Right cardiac atrium (tissue), 5 donors: Measurements from ENCODE around the gene CLEC18B. TPM values are rescaled to one million over a fixed set of nuclear protein-coding genes. Genes with fewer than 3 reads are reported as not detected.
A peak's percentile ranks its signal among the peaks of the same experiment; 100 is the strongest.
"Not testable (repeated sequence)": the region's sequence is repeated elsewhere in the genome, so short reads cannot be mapped to it uniquely, and the experiment has no call there.

ENCODE experiments used
- ATAC-seq, 2 donors: fragments of 200-7000 bp; cut with Tn5 transposase; one replicate each; pipeline versions ENCODE4 v1.8.0 to v1.9.1; 2020; ENCODE audit warnings: moderate library complexity in 2 of 2, mild to moderate bottlenecking in 1 of 2
- DNase-seq, 3 donors: peaks; one replicate each; pipeline ENCODE4 v3.0.0-alpha.2; 2020
- H3K27ac ChIP-seq: one replicate; pipeline ENCODE4 v1.5.1; 2013; ENCODE audit warnings: mild to moderate bottlenecking, low read length, control low read depth, moderate library complexity
- H3K27me3 ChIP-seq: one replicate; pipeline ENCODE4 v1.6.1; 2013; ENCODE audit not compliant: control insufficient read depth, insufficient read depth
- H3K4me1 ChIP-seq: one replicate; pipeline ENCODE4 v1.6.1; 2013; ENCODE audit warnings: low read length; ENCODE audit not compliant: control insufficient read depth, insufficient read depth
- H3K4me3 ChIP-seq: one replicate; pipeline ENCODE4 v1.5.1; 2013; ENCODE audit warnings: low read length, control low read depth
- H3K9me3 ChIP-seq: one replicate; pipeline ENCODE4 v1.6.1; 2013; ENCODE audit warnings: low read length; ENCODE audit not compliant: control insufficient read depth
- WGBS: extraction: QIAGEN DNeasy Blood & Tissue Kit; methylation state at CpG from one replicate; pipeline ENCODE4 v1.1.7; 2013; 5-methylcytosine and 5-hydroxymethylcytosine counted together
- intact Hi-C, 4 donors: fragments of 100-400 bp; cut with DNase I; formaldehyde crosslinking; loops; one replicate each; pipeline versions ENCODE4 v1.11.0 to v1.14.0; 2022 to 2023
- polyA plus RNA-seq: library from polyadenylated mRNA; stranded (reverse); fragments of 200-250 nt; gene quantifications from one replicate; pipeline ENCODE4 v1.2.3, GENCODE V29; 2013
- total RNA-seq, 4 donors: library from RNA; stranded (reverse); fragmentation: NEBNext Ultra II Directional; extraction: Animal tissue kit (Norgen Biotek cat#: 25700); gene quantifications; one replicate each; pipeline ENCODE4 v1.2.1, GENCODE V29; 2021
- donor health status: healthy with polysubstance abuse.
- donor health status: DM: no; HTN: yes; CAD: no.
- donor health status: DM: no; HTN: no; CAD: no.
- donor health status: DM: no; HTN: yes; CAD: no; lungs with severe emphysema.
- donor health status: DM: yes; HTN: yes; CAD: no.

Gene CLEC18B
- total and polyA plus RNA-seq, 5 donors, result 0.11 to 0.31 (median 0.24) TPM; not detected in 2

DNA sequence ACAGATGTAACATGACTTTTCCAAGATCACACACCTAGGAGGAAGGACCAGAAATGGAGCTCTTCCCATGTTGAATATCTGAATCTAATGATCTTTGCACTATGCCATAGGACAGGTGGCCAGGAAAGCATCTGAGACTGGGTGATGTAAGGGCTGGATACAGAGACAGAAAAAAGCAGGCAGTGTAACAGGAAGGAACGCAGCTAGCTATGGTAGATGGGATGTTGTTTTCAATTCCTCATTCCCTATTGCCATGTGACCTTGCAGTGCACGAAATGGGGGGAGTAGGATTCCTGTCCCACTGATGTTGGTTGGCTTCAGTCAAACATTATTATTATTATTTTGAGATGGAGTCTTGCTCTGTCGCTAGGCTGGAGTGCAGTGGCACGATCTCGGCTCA, 48.9 kb downstream of the CLEC18B start:
- intact Hi-C loops, result no loop called here
- DNase-seq (no peak), ATAC-seq (no peak)
- H3K4me1 ChIP-seq, result no peaks in the 10 kb centered on the region
- 90% methylated on average over 5 of the region's 5 CpGs for WGBS
- H3K4me3 ChIP-seq, result no peak overlapping the region
- no peaks in the 10 kb centered on the region for H3K27me3 ChIP-seq
- no peak overlapping the region for H3K27ac ChIP-seq
- H3K9me3 ChIP-seq, result no peaks in the 10 kb centered on the region

DNA sequence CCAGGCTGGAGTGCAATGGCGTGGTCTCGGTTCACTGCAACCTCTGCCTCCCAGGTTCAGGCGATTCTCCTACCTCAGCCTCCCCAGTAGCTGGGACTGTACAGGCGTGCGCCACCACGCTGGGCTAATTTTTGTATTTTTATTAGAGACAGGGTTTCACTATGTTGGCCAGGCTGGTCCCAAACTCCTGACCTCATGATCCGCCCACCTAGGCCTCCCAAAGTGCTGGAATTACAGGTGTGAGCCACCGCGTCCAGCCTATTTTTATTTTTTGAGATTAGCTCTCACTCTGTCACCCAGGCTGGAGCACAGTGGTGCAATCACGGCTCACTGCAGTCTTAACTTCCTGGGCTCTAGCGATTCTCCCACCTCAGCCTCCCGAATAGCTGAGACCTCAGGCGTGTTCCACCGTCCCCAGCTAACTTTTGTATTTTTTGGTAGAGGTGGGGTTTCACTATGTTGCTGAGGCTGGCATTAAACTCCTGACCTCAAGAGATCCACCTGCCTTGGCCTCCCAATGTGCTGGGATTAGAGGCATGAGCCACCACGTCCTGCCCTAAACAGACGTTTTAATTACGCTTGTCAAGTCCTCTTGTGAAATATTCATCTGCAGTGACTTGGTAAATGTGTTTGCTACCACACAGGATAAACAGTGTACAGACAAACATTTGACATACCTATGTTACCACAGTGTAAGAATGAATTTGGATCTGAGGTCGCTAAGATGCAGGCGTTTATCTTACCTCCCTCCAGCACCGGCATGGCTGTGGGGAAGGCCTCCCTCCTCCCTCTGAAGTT, 50.7 kb downstream of the CLEC18B start:
- ATAC-seq, H3K4me1 ChIP-seq, H3K27ac ChIP-seq, intact Hi-C loops, H3K27me3 ChIP-seq, H3K4me3 ChIP-seq, DNase-seq, H3K9me3 ChIP-seq: not testable (repeated sequence)
- whole genome bisulfite sequencing, result 87% methylated on average over 20 of the region's 20 CpGs

GRCh38 chr16:74368002-74368911, 53.0 kb downstream of the CLEC18B start:
- intact Hi-C loops, H3K4me1 ChIP-seq, H3K27me3 ChIP-seq, H3K9me3 ChIP-seq: not testable (repeated sequence)
- WGBS, result 1% methylated on average over 65 of the region's 81 CpGs
- Histone ChIP-seq H3K27ac (peak overlapping the region; percentile 69), H3K4me3 (peak overlapping the region; percentile 83)
- ATAC-seq (peak; percentile 98 to 99), DNase-seq (peak; percentile 99 to 100 (median 100))

- WGBS, result under 1% methylated on average over 33 of the region's 35 CpGs
- peak in 1 of 2 donors; percentile 68 for ATAC-seq
- not testable (repeated sequence) for H3K4me1 ChIP-seq
These were observed 53.7 kb downstream of the CLEC18B start for GRCh38 chr16:74367469-74368001.

DNA sequence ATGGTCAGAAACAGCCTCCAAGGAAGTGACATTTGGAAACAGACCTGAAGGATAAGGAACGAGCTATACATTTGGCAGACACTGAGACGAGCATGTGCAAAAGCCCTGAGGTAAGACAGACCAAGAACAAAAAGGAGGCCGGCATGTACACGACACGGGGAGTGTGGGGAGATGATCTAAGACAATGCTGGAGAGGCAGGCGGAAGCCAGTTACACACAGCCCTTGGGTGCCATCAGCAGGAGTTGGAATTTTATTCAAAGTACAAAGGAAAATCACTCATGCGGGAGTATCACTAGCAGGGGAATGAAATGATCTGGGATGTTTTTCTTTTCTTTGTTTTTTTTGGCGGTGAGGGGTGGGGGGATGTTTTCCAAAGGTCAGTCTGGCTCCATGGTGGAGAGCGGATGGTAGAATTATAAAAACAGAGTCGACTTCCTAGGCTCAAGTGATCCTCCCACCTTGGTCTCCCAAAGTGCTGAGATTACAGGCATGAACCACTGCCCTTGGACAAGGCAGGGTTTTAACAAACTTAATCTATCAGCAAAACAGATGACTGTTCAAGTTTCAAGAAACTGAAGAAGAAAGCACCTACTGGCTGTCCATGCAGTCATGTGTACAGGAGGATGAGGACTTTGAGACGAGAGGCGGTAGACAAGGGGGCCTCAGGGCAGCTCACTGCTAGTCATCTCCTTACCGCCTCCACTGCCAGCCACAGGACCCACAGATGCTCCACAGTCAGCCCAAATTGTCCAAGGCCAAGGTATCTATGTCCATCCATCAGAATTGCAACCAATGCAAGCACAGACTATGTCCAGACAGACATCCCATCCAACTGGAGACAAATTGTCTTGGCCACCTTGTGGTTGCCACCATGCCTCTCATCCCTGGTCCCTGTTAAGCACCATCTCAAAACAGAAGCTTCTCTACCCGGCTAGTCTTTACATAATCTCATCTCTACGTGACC, 59.4 kb downstream of the CLEC18B start:
- intact Hi-C loops, DNase-seq, H3K27me3 ChIP-seq, H3K9me3 ChIP-seq, H3K27ac ChIP-seq, H3K4me3 ChIP-seq, H3K4me1 ChIP-seq: not testable (repeated sequence)
- peak in 1 of 2 donors; percentile 62 for ATAC-seq
- 72% methylated on average over 10 of the region's 15 CpGs for WGBS

More at GRCh38 chr16:74367469-74368001, 53.7 kb downstream of the CLEC18B start:
- DNase-seq, result peak; percentile 70 to 84 (median 83)
- intact Hi-C loops, H3K27me3 ChIP-seq, H3K9me3 ChIP-seq: not testable (repeated sequence)
- Histone ChIP-seq H3K27ac (peak overlapping the region; percentile 69), H3K4me3 (peak overlapping the region; percentile 83)

Other genes starting within 250 kb of the CLEC18B start
- 100 to 1,000 TPM in 3 of 4 donors, 10 to 100 TPM in 1; 84.2 to 118 (median 110) TPM for gene PSMD7, start 124.7 kb downstream of the CLEC18B start, total RNA-seq
- gene PSMD7, start 124.7 kb downstream of the CLEC18B start, polyA plus RNA-seq, result 80.9 TPM
- 1 to 10 TPM in 3 of 4 donors, not detected in 1; 2.5 to 2.9 (median 2.6) TPM for gene NPIPB15, start 45.2 kb downstream of the CLEC18B start, total RNA-seq
- gene NPIPB15, start 45.2 kb downstream of the CLEC18B start, polyA plus RNA-seq, result 3.0 TPM
- 100 to 1,000 TPM in 1 of 4 donors, 10 to 100 TPM in 3; 91.6 to 109 (median 99.2) TPM for gene GLG1, start 185.6 kb upstream of the CLEC18B start, total RNA-seq
- gene GLG1, start 185.6 kb upstream of the CLEC18B start, polyA plus RNA-seq, result 46.8 TPM
- 1 to 10 TPM; 6.2 to 7.9 (median 6.7) TPM for gene RFWD3, start 245.4 kb upstream of the CLEC18B start, total RNA-seq
- 2.9 TPM for gene RFWD3, start 245.4 kb upstream of the CLEC18B start, polyA plus RNA-seq